HEK293 (cell line): Measurements from ENCODE around the gene KTN1.

Experiments
- KLF9 ChIP-seq: fragments of 450-650 bp; formaldehyde crosslinking; IDR thresholded peaks from 2 replicates; pipeline ENCODE4 v1.5.1; 2016; ENCODE audit warnings: missing biosample characterization, missing genetic modification characterization, low read depth
- MEIS1 ChIP-seq: sonication (generic); formaldehyde crosslinking; IDR thresholded peaks from 2 replicates; pipeline ENCODE4 v1.8.1; 2022; ENCODE audit warnings: missing genetic modification reagents, mild to moderate bottlenecking, borderline replicate concordance
- YY1 ChIP-seq: fragments of 450-650 bp; formaldehyde crosslinking; IDR thresholded peaks from 2 replicates; pipeline ENCODE4 v1.5.1; 2018; ENCODE audit warnings: missing biosample characterization, missing genetic modification characterization
- YY2 ChIP-seq: fragments of 450-650 bp; formaldehyde crosslinking; IDR thresholded peaks from 2 replicates; pipeline ENCODE4 v1.5.1; 2016; ENCODE audit warnings: missing biosample characterization, missing genetic modification characterization
- ZBTB8A ChIP-seq: fragments of 450-650 bp; formaldehyde crosslinking; IDR thresholded peaks from 2 replicates; pipeline ENCODE4 v1.5.1; 2016; ENCODE audit warnings: missing biosample characterization, missing genetic modification characterization
- ZNF133 ChIP-seq: fragments of 450-650 bp; formaldehyde crosslinking; IDR thresholded peaks from 2 replicates; pipeline ENCODE4 v1.5.1; 2016; ENCODE audit warnings: missing biosample characterization, missing genetic modification characterization
- ZNF24 ChIP-seq: fragments of 450-650 bp; formaldehyde crosslinking; IDR thresholded peaks from 2 replicates; pipeline ENCODE4 v1.5.1; 2016; ENCODE audit warnings: missing biosample characterization, missing genetic modification characterization
- ZNF747 ChIP-seq: fragments of 450-650 bp; formaldehyde crosslinking; IDR thresholded peaks from 2 replicates; pipeline ENCODE4 v1.5.1; 2016; ENCODE audit warnings: missing biosample characterization, missing genetic modification characterization
- TF ChIP-seq, protein P1 (sequence below): fragments of 450-650 bp; formaldehyde crosslinking; IDR thresholded peaks from 2 replicates; pipeline ENCODE4 v1.5.1; 2016; ENCODE audit warnings: missing biosample characterization, missing genetic modification characterization
- TF ChIP-seq, protein P2 (sequence below): fragments of 450-650 bp; formaldehyde crosslinking; IDR thresholded peaks from 2 replicates; pipeline ENCODE4 v1.5.1; 2016; ENCODE audit warnings: missing biosample characterization, missing genetic modification characterization
- TF ChIP-seq, protein P3 (sequence below): fragments of 450-650 bp; formaldehyde crosslinking; IDR thresholded peaks from 2 replicates; pipeline ENCODE4 v1.5.1; 2016; ENCODE audit warnings: missing biosample characterization, missing genetic modification characterization

DNA sequence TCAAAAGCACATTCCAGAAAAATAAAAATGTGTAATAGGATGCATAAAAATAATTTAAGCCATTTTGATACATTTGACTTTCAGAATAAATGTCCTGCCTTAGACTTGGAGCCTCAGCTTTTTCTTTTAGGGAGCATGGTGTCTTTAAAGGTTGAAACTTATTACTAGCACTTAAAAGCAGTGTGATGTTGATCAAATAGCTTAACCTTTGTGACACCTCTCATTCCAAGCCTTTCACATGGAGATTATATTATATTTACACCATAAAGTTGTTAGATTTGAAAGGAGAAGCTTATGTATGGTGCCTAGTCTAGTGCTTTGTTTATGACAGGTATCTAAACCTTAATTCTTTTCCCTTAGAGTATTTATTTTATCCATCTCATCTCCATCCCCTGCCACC is 61.9 kb downstream of the KTN1 start:
- TF ChIP-seq KLF9 (no peak), YY2 (no peak), ZBTB8A (no peak), MEIS1 (CRISPR knock-in tag) (no peak), ZNF24 (no peak), ZNF133 (tag by site-specific recombination) (no peak), ZNF747 (tag by site-specific recombination) (no peak), YY1 (tag by site-specific recombination) (no peak)
- TF ChIP-seq, protein P1, sequence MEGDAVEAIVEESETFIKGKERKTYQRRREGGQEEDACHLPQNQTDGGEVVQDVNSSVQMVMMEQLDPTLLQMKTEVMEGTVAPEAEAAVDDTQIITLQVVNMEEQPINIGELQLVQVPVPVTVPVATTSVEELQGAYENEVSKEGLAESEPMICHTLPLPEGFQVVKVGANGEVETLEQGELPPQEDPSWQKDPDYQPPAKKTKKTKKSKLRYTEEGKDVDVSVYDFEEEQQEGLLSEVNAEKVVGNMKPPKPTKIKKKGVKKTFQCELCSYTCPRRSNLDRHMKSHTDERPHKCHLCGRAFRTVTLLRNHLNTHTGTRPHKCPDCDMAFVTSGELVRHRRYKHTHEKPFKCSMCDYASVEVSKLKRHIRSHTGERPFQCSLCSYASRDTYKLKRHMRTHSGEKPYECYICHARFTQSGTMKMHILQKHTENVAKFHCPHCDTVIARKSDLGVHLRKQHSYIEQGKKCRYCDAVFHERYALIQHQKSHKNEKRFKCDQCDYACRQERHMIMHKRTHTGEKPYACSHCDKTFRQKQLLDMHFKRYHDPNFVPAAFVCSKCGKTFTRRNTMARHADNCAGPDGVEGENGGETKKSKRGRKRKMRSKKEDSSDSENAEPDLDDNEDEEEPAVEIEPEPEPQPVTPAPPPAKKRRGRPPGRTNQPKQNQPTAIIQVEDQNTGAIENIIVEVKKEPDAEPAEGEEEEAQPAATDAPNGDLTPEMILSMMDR, result no peak
- TF ChIP-seq, protein P2, sequence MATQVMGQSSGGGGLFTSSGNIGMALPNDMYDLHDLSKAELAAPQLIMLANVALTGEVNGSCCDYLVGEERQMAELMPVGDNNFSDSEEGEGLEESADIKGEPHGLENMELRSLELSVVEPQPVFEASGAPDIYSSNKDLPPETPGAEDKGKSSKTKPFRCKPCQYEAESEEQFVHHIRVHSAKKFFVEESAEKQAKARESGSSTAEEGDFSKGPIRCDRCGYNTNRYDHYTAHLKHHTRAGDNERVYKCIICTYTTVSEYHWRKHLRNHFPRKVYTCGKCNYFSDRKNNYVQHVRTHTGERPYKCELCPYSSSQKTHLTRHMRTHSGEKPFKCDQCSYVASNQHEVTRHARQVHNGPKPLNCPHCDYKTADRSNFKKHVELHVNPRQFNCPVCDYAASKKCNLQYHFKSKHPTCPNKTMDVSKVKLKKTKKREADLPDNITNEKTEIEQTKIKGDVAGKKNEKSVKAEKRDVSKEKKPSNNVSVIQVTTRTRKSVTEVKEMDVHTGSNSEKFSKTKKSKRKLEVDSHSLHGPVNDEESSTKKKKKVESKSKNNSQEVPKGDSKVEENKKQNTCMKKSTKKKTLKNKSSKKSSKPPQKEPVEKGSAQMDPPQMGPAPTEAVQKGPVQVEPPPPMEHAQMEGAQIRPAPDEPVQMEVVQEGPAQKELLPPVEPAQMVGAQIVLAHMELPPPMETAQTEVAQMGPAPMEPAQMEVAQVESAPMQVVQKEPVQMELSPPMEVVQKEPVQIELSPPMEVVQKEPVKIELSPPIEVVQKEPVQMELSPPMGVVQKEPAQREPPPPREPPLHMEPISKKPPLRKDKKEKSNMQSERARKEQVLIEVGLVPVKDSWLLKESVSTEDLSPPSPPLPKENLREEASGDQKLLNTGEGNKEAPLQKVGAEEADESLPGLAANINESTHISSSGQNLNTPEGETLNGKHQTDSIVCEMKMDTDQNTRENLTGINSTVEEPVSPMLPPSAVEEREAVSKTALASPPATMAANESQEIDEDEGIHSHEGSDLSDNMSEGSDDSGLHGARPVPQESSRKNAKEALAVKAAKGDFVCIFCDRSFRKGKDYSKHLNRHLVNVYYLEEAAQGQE, result no peak
- TF ChIP-seq, protein P3, sequence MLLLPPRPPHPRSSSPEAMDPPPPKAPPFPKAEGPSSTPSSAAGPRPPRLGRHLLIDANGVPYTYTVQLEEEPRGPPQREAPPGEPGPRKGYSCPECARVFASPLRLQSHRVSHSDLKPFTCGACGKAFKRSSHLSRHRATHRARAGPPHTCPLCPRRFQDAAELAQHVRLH, result no peak
